Measurements from ENCODE around the gene CALN1.

DNA sequence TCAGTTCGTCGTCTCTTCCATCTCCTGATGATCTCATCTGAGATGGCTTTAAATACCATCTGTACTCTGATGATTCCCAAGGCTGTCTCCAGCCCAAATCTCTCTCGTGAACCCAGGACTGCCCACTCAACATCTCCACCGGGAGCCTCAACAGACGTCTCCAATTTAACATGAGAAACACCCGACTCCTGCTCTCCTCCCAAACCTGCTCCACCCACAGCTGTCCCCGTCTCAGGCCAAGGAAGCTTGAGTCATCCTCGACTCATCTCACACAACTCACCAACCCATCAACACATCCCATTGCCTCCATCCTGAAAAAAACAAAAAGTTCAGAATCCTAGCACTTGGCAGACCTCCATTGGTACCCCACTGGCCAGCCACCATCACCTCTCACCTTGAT is 29.7 kb upstream of the CALN1 start:
- no peak for TF ChIP-seq ZBTB8A (tag by site-specific recombination; IDR thresholded peaks at IDR 0.05)
- TF ChIP-seq, protein P1, sequence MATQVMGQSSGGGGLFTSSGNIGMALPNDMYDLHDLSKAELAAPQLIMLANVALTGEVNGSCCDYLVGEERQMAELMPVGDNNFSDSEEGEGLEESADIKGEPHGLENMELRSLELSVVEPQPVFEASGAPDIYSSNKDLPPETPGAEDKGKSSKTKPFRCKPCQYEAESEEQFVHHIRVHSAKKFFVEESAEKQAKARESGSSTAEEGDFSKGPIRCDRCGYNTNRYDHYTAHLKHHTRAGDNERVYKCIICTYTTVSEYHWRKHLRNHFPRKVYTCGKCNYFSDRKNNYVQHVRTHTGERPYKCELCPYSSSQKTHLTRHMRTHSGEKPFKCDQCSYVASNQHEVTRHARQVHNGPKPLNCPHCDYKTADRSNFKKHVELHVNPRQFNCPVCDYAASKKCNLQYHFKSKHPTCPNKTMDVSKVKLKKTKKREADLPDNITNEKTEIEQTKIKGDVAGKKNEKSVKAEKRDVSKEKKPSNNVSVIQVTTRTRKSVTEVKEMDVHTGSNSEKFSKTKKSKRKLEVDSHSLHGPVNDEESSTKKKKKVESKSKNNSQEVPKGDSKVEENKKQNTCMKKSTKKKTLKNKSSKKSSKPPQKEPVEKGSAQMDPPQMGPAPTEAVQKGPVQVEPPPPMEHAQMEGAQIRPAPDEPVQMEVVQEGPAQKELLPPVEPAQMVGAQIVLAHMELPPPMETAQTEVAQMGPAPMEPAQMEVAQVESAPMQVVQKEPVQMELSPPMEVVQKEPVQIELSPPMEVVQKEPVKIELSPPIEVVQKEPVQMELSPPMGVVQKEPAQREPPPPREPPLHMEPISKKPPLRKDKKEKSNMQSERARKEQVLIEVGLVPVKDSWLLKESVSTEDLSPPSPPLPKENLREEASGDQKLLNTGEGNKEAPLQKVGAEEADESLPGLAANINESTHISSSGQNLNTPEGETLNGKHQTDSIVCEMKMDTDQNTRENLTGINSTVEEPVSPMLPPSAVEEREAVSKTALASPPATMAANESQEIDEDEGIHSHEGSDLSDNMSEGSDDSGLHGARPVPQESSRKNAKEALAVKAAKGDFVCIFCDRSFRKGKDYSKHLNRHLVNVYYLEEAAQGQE (tag by site-specific recombination; IDR thresholded peaks at IDR 0.05): no peak
- TF ChIP-seq ZNF549 (tag by site-specific recombination; IDR thresholded peaks at IDR 0.05): no peak
- no peak for TF ChIP-seq ZNF10 (tag by site-specific recombination; IDR thresholded peaks at IDR 0.05)
- TF ChIP-seq, protein P2, sequence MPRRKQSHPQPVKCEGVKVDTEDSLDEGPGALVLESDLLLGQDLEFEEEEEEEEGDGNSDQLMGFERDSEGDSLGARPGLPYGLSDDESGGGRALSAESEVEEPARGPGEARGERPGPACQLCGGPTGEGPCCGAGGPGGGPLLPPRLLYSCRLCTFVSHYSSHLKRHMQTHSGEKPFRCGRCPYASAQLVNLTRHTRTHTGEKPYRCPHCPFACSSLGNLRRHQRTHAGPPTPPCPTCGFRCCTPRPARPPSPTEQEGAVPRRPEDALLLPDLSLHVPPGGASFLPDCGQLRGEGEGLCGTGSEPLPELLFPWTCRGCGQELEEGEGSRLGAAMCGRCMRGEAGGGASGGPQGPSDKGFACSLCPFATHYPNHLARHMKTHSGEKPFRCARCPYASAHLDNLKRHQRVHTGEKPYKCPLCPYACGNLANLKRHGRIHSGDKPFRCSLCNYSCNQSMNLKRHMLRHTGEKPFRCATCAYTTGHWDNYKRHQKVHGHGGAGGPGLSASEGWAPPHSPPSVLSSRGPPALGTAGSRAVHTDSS (tag by site-specific recombination; IDR thresholded peaks at IDR 0.05): no peak
- TF ChIP-seq ZFP69B (tag by site-specific recombination; IDR thresholded peaks at IDR 0.05): no peak
- TF ChIP-seq GLIS1 (tag by site-specific recombination; IDR thresholded peaks at IDR 0.05): no peak
- TF ChIP-seq ZNF585B (tag by site-specific recombination; IDR thresholded peaks at IDR 0.05): no peak
- TF ChIP-seq, protein P3, sequence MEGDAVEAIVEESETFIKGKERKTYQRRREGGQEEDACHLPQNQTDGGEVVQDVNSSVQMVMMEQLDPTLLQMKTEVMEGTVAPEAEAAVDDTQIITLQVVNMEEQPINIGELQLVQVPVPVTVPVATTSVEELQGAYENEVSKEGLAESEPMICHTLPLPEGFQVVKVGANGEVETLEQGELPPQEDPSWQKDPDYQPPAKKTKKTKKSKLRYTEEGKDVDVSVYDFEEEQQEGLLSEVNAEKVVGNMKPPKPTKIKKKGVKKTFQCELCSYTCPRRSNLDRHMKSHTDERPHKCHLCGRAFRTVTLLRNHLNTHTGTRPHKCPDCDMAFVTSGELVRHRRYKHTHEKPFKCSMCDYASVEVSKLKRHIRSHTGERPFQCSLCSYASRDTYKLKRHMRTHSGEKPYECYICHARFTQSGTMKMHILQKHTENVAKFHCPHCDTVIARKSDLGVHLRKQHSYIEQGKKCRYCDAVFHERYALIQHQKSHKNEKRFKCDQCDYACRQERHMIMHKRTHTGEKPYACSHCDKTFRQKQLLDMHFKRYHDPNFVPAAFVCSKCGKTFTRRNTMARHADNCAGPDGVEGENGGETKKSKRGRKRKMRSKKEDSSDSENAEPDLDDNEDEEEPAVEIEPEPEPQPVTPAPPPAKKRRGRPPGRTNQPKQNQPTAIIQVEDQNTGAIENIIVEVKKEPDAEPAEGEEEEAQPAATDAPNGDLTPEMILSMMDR (tag by site-specific recombination; IDR thresholded peaks at IDR 0.05): no peak
- no peak for TF ChIP-seq BCL11A (tag by site-specific recombination; IDR thresholded peaks at IDR 0.05; ENCODE audit: low read depth)
- no peak for TF ChIP-seq HOXD13 (CRISPR knock-in tag; IDR thresholded peaks at IDR 0.05; ENCODE audit: borderline replicate concordance)
